K562 (cell line): ENCODE data around the gene SYCE1. TPM values are rescaled to one million over a fixed set of nuclear protein-coding genes. Genes with fewer than 3 reads are reported as not detected.
"Not testable (repeated sequence)": the region's sequence is repeated elsewhere in the genome, so short reads cannot be mapped to it uniquely, and the experiment has no call there.

ENCODE experiments used
- ATAC-seq: fragments of 200-7000 bp; cut with Tn5 transposase; 3 replicates; pipeline ENCODE4 v1.9.1; 2020; ENCODE audit warnings: moderate library complexity
- BruUV-seq: library from RNA; stranded (reverse); fragments of 400-500 nt; replicated peaks from 2 replicates; lab custom pipeline; 2021; lab: Mats Ljungman, UMichigan
- CTCF ChIA-PET: fragments of 300-600 bp; formaldehyde crosslinking; extraction: SDS; loops from one replicate; lab custom pipeline; 2021; ENCODE audit warnings: low intra/inter-chr PET ratio; lab: Yijun Ruan, JAX
- POLR2A ChIA-PET: fragments of 300-600, 350-650 bp; sonication (Branson Sonifier 250); formaldehyde crosslinking; extraction: SDS; loops from one replicate; lab custom pipeline; 2021; ENCODE audit warnings: antibody characterized with exemption, inconsistent platforms; lab: Yijun Ruan, JAX
- DNase-seq, 4 experiments: peaks; one replicate each; pipeline versions ENCODE4 v3.0.0 to v3.0.0-alpha.2; 2011 to 2018; ENCODE audit warnings: low spot score in 3 of 4, mixed read lengths in 3 of 4; ENCODE audit errors: extremely low read depth in 1 of 4
- FAIRE-seq: peaks from 2 replicates; lab custom pipeline; 2011; peaks lifted over from hg19 to GRCh38; lab: Jason Lieb, UNC
- H2AFZ ChIP-seq: 2 replicates; pipeline ENCODE4 v1.6.0; 2011; ENCODE audit warnings: low read depth, low read length, control low read depth, inconsistent platforms
- H3K27ac ChIP-seq: fragments of 200-600 bp; 3 replicates; pipeline ENCODE4 v1.8.0; 2011; ENCODE audit warnings: low read depth, mild to moderate bottlenecking, control low read depth, inconsistent platforms, low read length, moderate library complexity, mixed read lengths; ENCODE audit errors: extremely low read depth
- H3K27me3 ChIP-seq, 2 experiments: fragments of 300-600 bp in 1 of 2; 2 replicates in 1 of 2; 3 replicates in 1 of 2; pipeline versions ENCODE4 v1.6.0 to v1.8.0; 2011; ENCODE audit warnings: inconsistent platforms in 2 of 2, low read length in 2 of 2, mild to moderate bottlenecking in 1 of 2, mixed read lengths in 1 of 2, moderate library complexity in 1 of 2; ENCODE audit not compliant: control insufficient read depth in 2 of 2, insufficient read depth in 2 of 2
- H3K36me3 ChIP-seq: fragments of 300-600 bp; 3 replicates; pipeline ENCODE4 v1.8.0; 2011; ENCODE audit warnings: mild to moderate bottlenecking, low read length, inconsistent platforms; ENCODE audit not compliant: control insufficient read depth, insufficient read depth
- H3K4me1 ChIP-seq, 2 experiments: fragments of 200-600 bp in 1 of 2; replicated peaks in 1 of 2; 2 replicates in 1 of 2; 3 replicates in 1 of 2; pipeline versions ENCODE4 v1.5.1 to v1.8.0; 2011; ENCODE audit warnings: inconsistent platforms in 2 of 2, low read length in 2 of 2, mild to moderate bottlenecking in 1 of 2, mixed read lengths in 1 of 2, moderate library complexity in 1 of 2; ENCODE audit not compliant: control insufficient read depth in 2 of 2, insufficient read depth in 2 of 2
- H3K4me2 ChIP-seq: 2 replicates; pipeline ENCODE4 v1.6.1; 2011; ENCODE audit warnings: low read length, control low read depth, inconsistent platforms, mixed read lengths; ENCODE audit not compliant: insufficient read depth
- H3K4me3 ChIP-seq: fragments of 200-600 bp; sonication (generic), shearing (Covaris generic); 2 replicates; pipeline ENCODE4 v1.5.1; 2016; ENCODE audit warnings: control low read depth, inconsistent platforms
- H3K79me2 ChIP-seq: fragments of 200-600 bp; 3 replicates; pipeline ENCODE4 v1.8.0; 2011; ENCODE audit warnings: low read length, inconsistent platforms; ENCODE audit not compliant: control insufficient read depth, insufficient read depth
- H3K9ac ChIP-seq, 2 experiments: 2 replicates each; pipeline versions ENCODE4 v1.6.0 to v1.6.1; 2011; ENCODE audit warnings: low read depth in 2 of 2, low read length in 2 of 2, control low read depth in 1 of 2, inconsistent platforms in 1 of 2, mild to moderate bottlenecking in 1 of 2, mixed read lengths in 1 of 2; ENCODE audit not compliant: insufficient read depth in 1 of 2
- H3K9me1 ChIP-seq: one replicate; pipeline ENCODE4 v1.6.0; 2011; ENCODE audit warnings: inconsistent platforms, mild to moderate bottlenecking, low read length, moderate library complexity; ENCODE audit not compliant: control insufficient read depth, insufficient read depth
- H3K9me3 ChIP-seq: replicated peaks from 2 replicates; pipeline ENCODE4 v1.5.1; 2011; ENCODE audit warnings: low read depth, low read length, inconsistent platforms; ENCODE audit not compliant: control insufficient read depth, insufficient read depth
- H4K20me1 ChIP-seq: replicated peaks from 2 replicates; pipeline ENCODE4 v1.6.1; 2011; ENCODE audit warnings: low read length, inconsistent platforms, mixed read lengths; ENCODE audit not compliant: control insufficient read depth, insufficient read depth
- HDAC8 ChIP-seq: fragments of 450-650 bp; IDR thresholded peaks from 2 replicates; pipeline ENCODE4 v1.6.1; 2016; ENCODE audit warnings: mild to moderate bottlenecking, missing genetic modification characterization, moderate library complexity, missing compliant biosample characterization
- WGBS: fragments of 100-300 bp; shearing (Covaris generic); methylation state at CpG from one replicate; pipeline ENCODE4 v1.1.6; 2016; ENCODE audit warnings: low coverage, mixed read lengths; ENCODE audit not compliant: insufficient coverage; ENCODE audit errors: missing lambda C conversion rate; 5-methylcytosine and 5-hydroxymethylcytosine counted together
- in situ Hi-C: fragments of 300-500 bp; cut with MboI; formaldehyde crosslinking; loops from 4 replicates; pipeline ENCODE4 v1.15.0; 2018; ENCODE audit warnings: inconsistent platforms, mixed read lengths
- intact Hi-C: fragments of 100-400 bp; cut with micrococcal nuclease; formaldehyde crosslinking; loops from 2 replicates; pipeline ENCODE4 v1.14.2; 2022
- polyA plus RNA-seq, 8 experiments: library from polyadenylated mRNA; depleted of rRNA in 4 of 8; stranded (reverse) in 5 of 8; unstranded in 3 of 8; fragments of >200 nt; fragmentation: Nextera tagmentation in 2 of 8; fragmentation: Illumina TruSeq in 1 of 8; extraction: Ambion mirVana in 2 of 8; extraction: Trizol in 1 of 8; gene quantifications; 2 replicates each; pipeline versions ENCODE4 v1.2.1 to v1.2.3, GENCODE V29; 2011 to 2014; ENCODE audit warnings: inconsistent platforms in 1 of 8, missing spikeins in 1 of 8
- total RNA-seq, 7 experiments: library from RNA; depleted of rRNA in 6 of 7; stranded (reverse); fragments of >200 nt in 6 of 7; fragmentation: Illumina TruSeq in 2 of 7; extraction: Trizol in 2 of 7; gene quantifications; 2 replicates each; pipeline versions ENCODE4 v1.2.1 to v1.2.3, GENCODE V29; 2011 to 2021; ENCODE audit warnings: low replicate concordance in 1 of 7
- TF ChIP-seq, protein P1 (sequence below): IDR thresholded peaks from 3 replicates; pipeline ENCODE4 v1.6.1; 2011; ENCODE audit warnings: borderline replicate concordance, mild to moderate bottlenecking; ENCODE audit not compliant: insufficient read length, insufficient read depth
- TF ChIP-seq, protein P2 (sequence below): fragments of 450-650 bp; IDR thresholded peaks from 2 replicates; pipeline ENCODE4 v1.6.1; 2014; ENCODE audit warnings: low read depth, mild to moderate bottlenecking, moderate library complexity, borderline replicate concordance

The SYCE1 gene
- total and polyA plus RNA-seq, 9 of the 15 experiments (the other 6 are each of a cell fraction or from before 2014, with no cell fraction given) = not detected

DNA sequence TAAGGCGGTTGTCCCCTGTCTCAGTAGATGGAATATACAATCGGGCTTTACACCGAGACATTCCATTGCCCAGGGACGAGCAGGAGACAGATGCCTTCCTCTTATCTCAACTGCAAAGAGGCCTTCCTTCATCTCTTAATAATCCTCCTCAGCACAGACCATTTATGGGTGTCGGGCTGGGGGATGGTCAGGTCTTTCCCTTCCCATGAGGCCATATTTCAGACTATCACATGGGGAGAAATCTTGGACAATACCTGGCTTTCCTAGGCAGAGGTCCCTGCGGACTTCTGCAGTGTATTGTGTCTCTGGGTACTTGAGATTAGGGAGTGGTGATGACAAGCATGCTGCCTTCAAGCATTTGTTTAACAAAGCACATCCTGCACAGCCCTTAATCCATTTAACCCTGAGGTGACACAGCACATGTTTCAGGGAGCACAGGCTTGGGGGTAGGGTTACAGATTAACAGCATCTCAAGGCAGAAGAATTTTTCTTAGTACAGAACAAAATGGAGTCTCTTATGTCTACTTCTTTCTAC lies 23.9 kb downstream of the SYCE1 start:
- in situ Hi-C loops, CTCF ChIA-PET, H3K4me1 ChIP-seq, POLR2A ChIA-PET, ATAC-seq, DNase-seq, H3K79me2 ChIP-seq, H2AFZ ChIP-seq, intact Hi-C loops, H3K27me3 ChIP-seq, H3K9me1 ChIP-seq, FAIRE-seq, H3K36me3 ChIP-seq, H4K20me1 ChIP-seq, BruUV-seq, H3K9ac ChIP-seq, H3K9me3 ChIP-seq, H3K27ac ChIP-seq, H3K4me2 ChIP-seq, H3K4me3 ChIP-seq: not testable (repeated sequence)
- WGBS = 3% methylated on average over 6 of the region's 6 CpGs

- ChIA-PET POLR2A (no interaction called here), CTCF (no interaction called here)
- TF ChIP-seq, protein P1, sequence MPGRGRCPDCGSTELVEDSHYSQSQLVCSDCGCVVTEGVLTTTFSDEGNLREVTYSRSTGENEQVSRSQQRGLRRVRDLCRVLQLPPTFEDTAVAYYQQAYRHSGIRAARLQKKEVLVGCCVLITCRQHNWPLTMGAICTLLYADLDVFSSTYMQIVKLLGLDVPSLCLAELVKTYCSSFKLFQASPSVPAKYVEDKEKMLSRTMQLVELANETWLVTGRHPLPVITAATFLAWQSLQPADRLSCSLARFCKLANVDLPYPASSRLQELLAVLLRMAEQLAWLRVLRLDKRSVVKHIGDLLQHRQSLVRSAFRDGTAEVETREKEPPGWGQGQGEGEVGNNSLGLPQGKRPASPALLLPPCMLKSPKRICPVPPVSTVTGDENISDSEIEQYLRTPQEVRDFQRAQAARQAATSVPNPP = no peak
- TF ChIP-seq, protein P2, sequence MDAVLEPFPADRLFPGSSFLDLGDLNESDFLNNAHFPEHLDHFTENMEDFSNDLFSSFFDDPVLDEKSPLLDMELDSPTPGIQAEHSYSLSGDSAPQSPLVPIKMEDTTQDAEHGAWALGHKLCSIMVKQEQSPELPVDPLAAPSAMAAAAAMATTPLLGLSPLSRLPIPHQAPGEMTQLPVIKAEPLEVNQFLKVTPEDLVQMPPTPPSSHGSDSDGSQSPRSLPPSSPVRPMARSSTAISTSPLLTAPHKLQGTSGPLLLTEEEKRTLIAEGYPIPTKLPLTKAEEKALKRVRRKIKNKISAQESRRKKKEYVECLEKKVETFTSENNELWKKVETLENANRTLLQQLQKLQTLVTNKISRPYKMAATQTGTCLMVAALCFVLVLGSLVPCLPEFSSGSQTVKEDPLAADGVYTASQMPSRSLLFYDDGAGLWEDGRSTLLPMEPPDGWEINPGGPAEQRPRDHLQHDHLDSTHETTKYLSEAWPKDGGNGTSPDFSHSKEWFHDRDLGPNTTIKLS = no peak
- no peak for TF ChIP-seq HDAC8 (tag)
- H3K36me3 ChIP-seq = no peaks in the 10 kb centered on the region
- intact Hi-C loops (no loop called here), in situ Hi-C loops (no loop called here)
- H3K27ac ChIP-seq = no peak overlapping the region
- FAIRE-seq (no peak), ATAC-seq (no peak), DNase-seq (no peak)
- peaks cover 0 to 14% of the 10 kb centered on the region in 2 experiments; a peak in 1 of 5 replicates for H3K27me3 ChIP-seq
- no TSS peak for BruUV-seq
- no peaks in the 10 kb centered on the region for H3K9me1 ChIP-seq
- H3K4me2 ChIP-seq = no peak overlapping the region
- no peak overlapping the region for H3K4me3 ChIP-seq
- 0% methylated on average over 4 of the region's 4 CpGs for whole genome bisulfite sequencing
- no peaks in the 10 kb centered on the region for H3K9me3 ChIP-seq
- no peak overlapping the region for H3K9ac ChIP-seq
- no peaks in the 10 kb centered on the region for H3K79me2 ChIP-seq
- H2AFZ ChIP-seq = no peak overlapping the region
- H3K4me1 ChIP-seq = no peaks in the 10 kb centered on the region
- H4K20me1 ChIP-seq = no peaks in the 10 kb centered on the region
These were observed 27.5 kb downstream of the SYCE1 start for GRCh38 chr10:133537546-133538545.
